SH-SY5Y (cell line): ENCODE data around the gene FH.

Experiments used
- GATA2 ChIP-seq: IDR thresholded peaks from 2 replicates; pipeline ENCODE4 v1.6.1; 2011; ENCODE audit warnings: mild to moderate bottlenecking, low read depth, low read length
- GATA3 ChIP-seq: IDR thresholded peaks from 2 replicates; pipeline ENCODE4 v1.6.1; 2011; ENCODE audit warnings: low read depth, mild to moderate bottlenecking, low read length, moderate library complexity

DNA sequence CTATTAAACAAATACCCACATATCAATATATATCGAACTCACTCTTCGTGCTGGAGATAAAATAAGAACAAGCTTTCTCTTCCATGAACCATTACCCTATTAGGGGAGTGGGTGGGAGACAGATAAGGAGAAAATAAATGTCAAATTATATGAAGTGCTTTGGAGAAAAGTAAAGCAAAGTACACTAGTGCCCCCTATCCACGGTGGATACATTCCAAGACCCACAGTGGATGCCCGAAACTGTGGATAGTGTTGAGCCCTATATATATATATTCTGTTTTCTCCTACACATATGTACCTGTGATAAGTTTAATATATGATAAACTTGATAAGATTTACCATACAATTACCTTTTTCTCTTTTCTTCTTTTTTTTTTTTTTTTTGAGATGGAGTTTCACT, 54.6 kb downstream of the FH start:
- TF ChIP-seq GATA3 (no peak), GATA2 (no peak)
